ENCODE measurements around the gene HSF2BP.
"Not testable (repeated sequence)": the region's sequence is repeated elsewhere in the genome, so short reads cannot be mapped to it uniquely, and the experiment has no call there.

Gene HSF2BP

DNA sequence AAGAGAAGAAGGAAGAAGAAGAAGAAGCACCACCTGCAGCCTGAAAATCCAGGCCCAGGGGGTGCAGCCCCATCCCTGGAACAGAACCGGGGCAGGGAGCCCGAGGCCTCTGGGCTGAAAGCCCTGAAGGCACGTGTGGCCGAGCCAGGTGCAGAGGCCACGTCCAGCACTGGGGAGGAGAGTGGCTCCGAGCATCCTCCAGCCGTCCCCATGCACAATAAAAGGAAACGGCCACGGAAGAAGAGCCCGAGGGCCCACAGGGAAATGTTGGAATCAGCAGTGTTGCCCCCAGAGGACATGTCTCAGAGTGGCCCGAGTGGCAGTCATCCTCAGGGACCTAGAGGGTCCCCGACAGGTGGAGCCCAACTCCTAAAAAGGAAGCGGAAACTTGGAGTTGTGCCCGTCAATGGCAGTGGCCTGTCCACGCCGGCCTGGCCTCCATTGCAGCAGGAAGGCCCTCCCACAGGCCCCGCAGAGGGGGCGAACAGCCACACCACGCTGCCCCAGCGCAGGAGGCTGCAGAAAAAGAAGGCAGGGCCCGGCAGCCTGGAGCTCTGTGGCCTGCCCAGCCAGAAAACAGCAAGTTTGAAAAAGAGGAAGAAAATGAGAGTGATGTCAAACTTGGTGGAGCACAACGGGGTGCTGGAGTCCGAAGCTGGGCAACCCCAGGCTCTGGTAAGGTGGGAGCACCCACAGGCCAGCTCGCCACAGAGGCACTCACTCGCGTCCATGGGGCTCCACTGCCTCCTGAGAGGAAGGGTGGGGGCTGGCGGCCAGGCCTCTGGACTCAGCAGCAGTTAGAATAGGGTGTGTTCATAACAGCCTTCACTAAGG, 28.5 kb upstream of the HSF2BP start:
- DNase-seq = peak; percentile 59

- peak; percentile 30 for DNase-seq
These were observed 27.7 kb upstream of the HSF2BP start for GRCh38 chr21:43686811-43687565.

DNA sequence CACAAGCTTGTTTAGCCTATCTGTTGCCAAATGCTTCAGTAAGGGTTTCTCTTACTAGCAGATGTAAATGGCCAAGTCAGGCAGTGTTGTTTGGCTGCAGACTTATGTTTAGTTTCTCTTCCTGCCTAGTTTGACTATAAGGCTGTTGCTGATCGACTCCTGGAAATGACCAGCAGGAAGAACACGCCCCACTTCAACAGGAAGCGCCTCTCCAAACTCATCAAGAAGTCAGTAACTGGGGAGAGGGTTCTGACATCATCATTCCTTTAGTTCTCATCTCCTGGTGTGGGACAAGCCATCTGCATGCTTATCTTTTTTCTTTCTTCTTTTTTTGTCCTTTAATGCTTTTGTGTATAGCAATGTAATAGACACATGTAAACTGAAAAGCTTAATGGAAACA, 25.1 kb upstream of the HSF2BP start:
- DNase-seq = peak; percentile 19

DNA sequence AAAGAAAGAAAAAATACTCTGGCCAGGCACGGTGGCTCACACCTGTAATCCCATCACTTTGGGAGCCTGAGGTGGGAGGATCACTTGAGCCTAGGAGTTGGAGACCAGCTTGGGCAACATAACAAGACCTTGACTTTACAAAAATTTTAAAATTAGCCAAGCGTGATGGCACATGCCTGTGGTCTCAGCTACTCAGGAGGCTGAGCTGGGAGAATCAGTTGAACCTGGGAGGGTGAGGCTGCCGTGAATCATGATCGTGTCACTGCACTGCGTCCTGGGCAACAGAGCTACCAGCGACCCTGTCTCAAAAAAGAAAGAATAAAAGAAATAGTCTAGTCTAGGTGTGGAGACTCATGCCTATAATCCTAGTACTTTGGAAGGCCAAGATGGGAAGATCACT, 22.4 kb upstream of the HSF2BP start:
- no peak for DNase-seq

DNA sequence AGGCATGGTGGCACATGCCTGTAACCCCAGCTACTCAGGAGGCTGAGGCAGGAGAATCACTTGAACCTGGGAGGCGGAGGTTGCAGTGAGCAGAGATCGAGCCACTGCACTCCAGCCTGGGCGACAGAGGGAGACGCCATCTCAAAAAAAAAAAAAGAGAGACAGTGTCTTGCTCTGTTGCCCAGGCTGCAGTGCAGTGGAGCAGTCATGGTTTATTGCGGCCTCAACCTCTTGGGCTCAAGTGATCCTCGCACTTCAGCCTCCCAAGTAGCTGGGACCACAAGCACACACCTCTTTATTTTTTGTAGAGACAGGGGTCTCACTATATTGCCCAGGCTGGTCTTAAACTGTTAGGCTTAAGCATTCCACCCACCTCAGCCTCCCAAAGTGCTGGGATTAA, 21.1 kb upstream of the HSF2BP start:
- DNase-seq = not testable (repeated sequence)

GRCh38 chr21:43679951-43680350, 20.7 kb upstream of the HSF2BP start:
- no peak for DNase-seq

DNA sequence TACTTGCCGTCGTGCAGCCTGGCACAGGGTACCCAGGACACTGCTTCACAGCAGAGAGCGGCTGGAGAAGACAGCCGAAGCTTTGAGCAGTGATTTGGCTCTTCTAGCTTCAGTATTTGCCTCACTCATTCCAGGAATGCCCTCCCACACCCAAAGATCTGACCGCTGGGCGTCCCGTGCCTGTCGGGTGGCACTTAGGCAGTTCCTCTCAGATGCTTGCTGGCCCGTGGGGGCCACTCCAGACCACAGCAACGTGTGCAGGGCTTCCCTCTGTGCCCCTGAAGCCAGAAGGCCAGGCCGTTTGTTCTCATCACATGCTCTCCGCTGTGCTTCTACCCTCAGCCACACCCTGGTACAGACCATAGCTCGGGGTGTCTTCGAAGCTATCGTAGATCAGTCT, 17.1 kb upstream of the HSF2BP start:
- peak; percentile 19 for DNase-seq

DNA sequence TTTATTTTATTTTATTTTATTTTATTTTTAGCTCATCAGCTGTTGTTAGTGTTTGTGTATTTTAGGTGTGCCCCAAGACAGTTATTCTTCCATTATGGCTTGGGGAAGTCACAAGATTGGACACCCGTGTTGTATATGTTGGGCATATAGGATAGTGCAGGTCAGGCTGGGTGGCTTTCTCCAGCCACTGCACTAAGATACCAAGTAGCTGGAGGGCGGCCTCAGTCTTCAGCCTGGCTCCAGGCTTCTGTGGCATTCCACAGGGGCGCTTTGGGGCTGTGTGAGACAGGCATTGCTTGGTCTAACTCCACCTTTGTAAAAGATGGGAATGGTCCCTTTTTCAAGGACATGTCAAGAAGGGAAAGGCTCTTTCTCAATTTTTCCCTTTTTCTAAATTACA, 16.6 kb upstream of the HSF2BP start:
- no peak for DNase-seq

DNA sequence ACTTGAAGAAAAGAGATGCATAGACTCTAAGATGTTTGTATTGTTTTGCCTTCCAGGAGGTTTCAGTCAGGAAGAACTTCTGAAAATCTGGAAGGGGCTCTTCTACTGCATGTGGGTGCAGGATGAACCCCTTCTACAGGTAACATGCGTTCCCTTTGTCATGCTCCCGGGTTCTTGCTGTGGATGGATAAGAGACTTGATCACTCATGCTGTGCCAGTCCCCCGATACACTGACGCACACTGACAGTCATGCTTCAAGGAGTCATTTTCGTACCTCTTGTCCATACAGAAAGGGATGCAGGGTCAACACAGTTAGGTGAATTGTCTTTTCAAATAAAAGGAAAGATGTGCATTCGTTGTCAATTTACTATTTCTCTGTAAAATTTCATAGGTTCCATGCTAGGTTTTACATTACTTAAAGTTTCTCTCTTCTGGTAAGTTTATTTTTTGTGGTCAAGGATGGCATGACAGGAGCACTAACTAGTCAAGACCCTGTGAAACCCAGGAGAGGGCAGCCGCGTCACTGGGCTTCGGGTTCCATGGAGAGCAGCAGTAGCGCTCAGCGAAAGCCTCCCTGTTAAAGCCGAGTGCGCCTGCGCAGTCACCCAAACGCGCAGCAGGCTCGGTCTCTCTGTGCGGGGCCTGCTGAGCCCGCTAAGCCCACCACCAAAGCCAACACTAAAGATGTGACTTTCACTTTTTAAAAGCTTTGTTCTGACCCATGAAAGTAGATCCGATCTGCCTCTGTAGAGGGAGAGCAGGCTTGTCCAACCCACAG, 10.7 kb upstream of the HSF2BP start:
- DNase-seq = no peak

DNA sequence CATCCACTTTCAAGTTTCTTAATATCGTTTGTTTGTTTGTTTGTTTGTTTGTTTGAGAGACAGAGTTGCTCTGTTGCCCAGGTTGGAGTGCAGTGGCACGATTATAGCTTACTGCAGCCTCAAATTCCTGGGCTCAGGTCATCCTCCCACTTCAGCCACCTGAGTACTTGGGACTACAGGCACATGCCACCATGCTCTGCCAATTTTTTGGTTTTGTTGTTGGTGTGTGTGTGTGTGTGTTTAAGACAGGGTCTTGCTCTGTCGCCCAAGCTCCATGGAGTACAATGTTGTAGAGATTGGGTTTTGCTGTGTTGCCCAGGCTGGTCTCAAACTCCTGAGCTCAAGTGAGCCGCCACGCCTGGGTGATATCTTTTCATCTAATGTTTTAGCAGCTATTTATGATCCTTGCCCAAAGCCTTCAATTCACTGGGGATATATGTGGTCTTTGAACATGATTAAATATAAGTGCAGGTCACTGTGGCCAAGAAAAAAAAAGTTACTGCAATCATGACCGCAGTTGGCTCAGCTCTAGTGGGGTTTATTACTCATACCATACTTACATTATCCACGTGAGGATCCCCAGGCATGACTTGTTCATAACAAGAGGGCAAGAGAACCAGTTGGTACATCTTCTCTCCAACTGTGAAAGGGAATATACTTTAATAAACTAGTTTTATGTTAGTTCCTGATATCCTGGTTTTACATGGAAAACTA, 8.1 kb upstream of the HSF2BP start:
- no peak for DNase-seq

DNA sequence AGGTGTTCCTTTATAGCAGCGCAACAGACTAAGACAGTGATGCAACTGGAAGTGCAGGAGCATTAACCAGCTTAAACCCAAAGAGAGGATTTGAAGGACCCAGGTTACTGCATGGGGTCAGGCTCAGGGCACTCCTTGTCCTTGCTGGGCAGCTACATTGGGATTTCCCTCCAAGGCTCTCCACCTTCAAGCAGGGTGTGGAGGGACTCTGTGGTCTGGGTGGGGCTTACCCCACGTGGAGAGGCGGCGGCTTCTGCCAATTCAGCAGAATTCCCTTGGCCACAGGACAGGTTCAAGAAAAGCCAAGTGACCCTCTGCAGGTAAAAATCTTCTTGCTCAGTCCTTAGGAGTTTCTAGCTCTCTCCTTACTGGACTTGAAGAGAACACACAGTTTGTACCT, 6.6 kb upstream of the HSF2BP start:
- no peak for DNase-seq

DNA sequence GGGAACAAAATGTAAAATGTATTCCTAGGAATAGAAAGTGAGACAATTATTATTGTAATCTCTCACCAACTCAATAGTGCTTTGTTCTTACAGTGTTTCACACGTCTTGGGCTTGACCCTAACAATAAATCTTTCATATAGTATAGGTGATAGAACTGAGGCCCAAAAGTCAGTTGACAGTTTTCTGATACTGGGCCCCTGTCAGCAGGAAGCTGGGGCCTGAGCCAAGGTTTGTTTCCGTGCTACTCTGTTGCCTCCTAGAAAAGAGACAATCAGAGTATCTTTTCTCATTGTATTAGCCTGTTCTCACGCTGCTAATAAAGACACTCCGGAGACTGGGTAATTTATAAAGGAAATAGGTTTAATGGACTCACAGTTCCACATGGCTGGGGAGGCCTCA, 5.1 kb upstream of the HSF2BP start:
- no peak for DNase-seq

- DNase-seq = no peak
These were observed 3.7 kb upstream of the HSF2BP start for GRCh38 chr21:43663033-43663432.

GRCh38 chr21:43662286-43662685, 3.0 kb upstream of the HSF2BP start:
- DNase-seq = no peak

GRCh38 chr21:43658769-43659135, 536 bp downstream of the HSF2BP start:
- no peak for DNase-seq

DNA sequence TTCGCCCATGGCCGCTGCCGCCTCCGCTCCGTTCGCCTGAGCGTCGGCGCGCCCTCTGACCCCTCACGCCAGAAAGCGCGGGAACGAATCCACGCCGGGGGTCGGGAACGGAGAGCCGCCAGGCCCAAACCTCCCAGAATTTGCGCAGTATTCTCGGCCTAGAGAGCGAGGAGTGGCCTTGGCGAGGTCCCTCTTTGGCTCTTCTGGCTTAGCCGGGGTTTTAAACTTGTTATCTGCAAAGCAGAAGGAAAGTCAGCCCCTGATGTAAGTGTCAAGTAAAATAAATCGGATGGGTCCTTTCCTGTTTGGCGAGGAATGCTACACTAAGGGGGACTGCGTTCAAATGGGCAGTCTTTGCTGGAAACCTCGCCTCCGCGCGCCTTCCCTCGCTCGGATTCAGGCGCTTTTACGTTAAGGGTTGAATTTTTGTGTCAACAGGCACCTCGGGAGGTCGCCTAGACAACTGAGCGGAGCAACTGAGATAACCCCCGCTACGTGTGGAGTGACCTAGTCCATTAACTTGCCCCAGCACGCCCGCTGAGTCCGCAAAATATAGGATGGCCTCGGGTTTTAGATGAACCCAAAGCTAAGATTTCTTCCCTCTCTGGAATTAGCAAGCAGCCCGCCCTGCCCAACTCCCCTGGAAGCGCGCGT, 1.1 kb downstream of the HSF2BP start:
- DNase-seq = no peak

- DNase-seq = no peak
These were observed 1.8 kb downstream of the HSF2BP start for GRCh38 chr21:43657355-43658087.

DNA sequence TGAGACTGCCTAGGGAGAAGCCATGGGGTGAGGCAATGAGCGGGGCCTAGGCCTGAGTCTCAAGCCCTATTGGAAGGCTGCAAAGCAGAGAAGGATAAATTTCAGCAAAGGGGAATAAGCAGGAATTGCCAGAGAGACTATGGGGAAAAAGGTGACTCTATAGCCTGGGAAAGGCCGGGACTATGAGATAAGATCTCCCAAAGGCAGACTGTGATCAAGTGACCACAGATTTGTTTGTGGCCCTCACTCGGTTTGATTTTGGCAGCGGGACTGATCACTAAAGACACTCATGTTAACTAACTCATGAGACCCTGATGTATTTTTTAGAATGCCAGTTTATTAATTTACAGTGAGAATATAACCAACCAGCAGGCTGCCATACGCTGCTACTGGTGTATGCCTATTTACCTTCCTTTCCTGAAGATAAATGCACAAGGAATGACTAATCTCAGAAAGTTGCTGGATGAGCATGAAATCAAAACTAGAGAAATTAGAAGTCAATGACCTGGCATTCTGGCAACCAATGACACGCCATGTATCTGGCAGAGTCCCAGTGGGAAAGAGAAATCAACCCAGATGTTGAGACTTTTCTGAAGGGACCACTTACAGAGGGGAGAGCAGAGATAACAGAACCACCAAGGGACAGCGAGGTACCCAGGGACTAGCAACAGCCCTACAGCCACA, 4.3 kb downstream of the HSF2BP start:
- no peak for DNase-seq

- no peak for DNase-seq
These were observed 5.7 kb downstream of the HSF2BP start for GRCh38 chr21:43653626-43654025.

GRCh38 chr21:43652616-43653015, 6.7 kb downstream of the HSF2BP start:
- no peak for DNase-seq

- DNase-seq = not testable (repeated sequence)
These were observed 7.4 kb downstream of the HSF2BP start for GRCh38 chr21:43651926-43652325.

Measured in activated effector memory CD4-positive, alpha-beta T cell treated with anti-CD3 and anti-CD28 coated beads, Interleukin-2, amount 50 U/mL, for 16 hours (primary cell).